Uterus (tissue), 2 donors: ENCODE measurements around the gene OR6B3.

Experiments
- CTCF ChIP-seq, 4 experiments: fragments of 200-600 bp in 2 of 4; fragments of 450-650 bp in 2 of 4; sonication (generic) in 2 of 4; IDR thresholded peaks; one replicate each; pipeline ENCODE4 v1.5.1; 2016 to 2019; ENCODE audit warnings: antibody characterized with exemption in 4 of 4, mild to moderate bottlenecking in 2 of 4, moderate library complexity in 1 of 4
- POLR2A ChIP-seq, 2 donors: fragments of 450-650 bp; IDR thresholded peaks; one replicate each; pipeline ENCODE4 v1.6.1; 2016; ENCODE audit warnings: antibody characterized with exemption in 2 of 2, mild to moderate bottlenecking in 1 of 2, moderate library complexity in 1 of 2

- no peak for TF ChIP-seq POLR2A (IDR thresholded peaks at IDR 0.05)
- no peak for TF ChIP-seq CTCF (IDR thresholded peaks at IDR 0.05)
Measured at GRCh38 chr2:240068193-240068592, 14.9 kb upstream of the OR6B3 start.
